CD14-positive monocyte (primary cell): ENCODE results near the gene EPHA4. TPM values are rescaled to one million over a fixed set of nuclear protein-coding genes. Genes with fewer than 3 reads are reported as not detected.

ENCODE experiments used
- DNase-seq, 3 donors: peaks; one replicate each; pipeline ENCODE4 v3.0.0-alpha.2; 2011 to 2022
- H2AFZ ChIP-seq: 2 replicates; pipeline ENCODE4 v1.6.0; 2012; ENCODE audit warnings: mild to moderate bottlenecking, low read depth, low read length, inconsistent platforms; ENCODE audit not compliant: insufficient read depth, poor library complexity, severe bottlenecking
- H3K27ac ChIP-seq, 2 donors: 1 replicate in 1 of 2; 2 replicates in 1 of 2; pipeline ENCODE4 v1.5.1; 2012 to 2013; ENCODE audit warnings: low read length in 2 of 2, control low read depth in 1 of 2, inconsistent platforms in 1 of 2, low read depth in 1 of 2, mild to moderate bottlenecking in 1 of 2
- H3K27me3 ChIP-seq, 2 donors: one replicate each; pipeline versions ENCODE4 v1.6.0 to v1.6.1; 2011 to 2013; ENCODE audit warnings: low read length in 2 of 2; ENCODE audit not compliant: control insufficient read depth in 2 of 2, insufficient read depth in 2 of 2
- H3K36me3 ChIP-seq, 2 donors: replicated peaks in 1 of 2; 1 replicate in 1 of 2; 2 replicates in 1 of 2; pipeline versions ENCODE4 v1.5.1 to v1.6.1; 2012 to 2013; ENCODE audit warnings: low read length in 2 of 2, control low read depth in 1 of 2, inconsistent platforms in 1 of 2, mild to moderate bottlenecking in 1 of 2; ENCODE audit not compliant: insufficient read depth in 2 of 2, control insufficient read depth in 1 of 2
- H3K4me1 ChIP-seq, 2 donors: 1 replicate in 1 of 2; 2 replicates in 1 of 2; pipeline versions ENCODE4 v1.5.1 to v1.6.1; 2012 to 2013; ENCODE audit warnings: low read length in 2 of 2, control low read depth in 1 of 2, inconsistent platforms in 1 of 2, mild to moderate bottlenecking in 1 of 2, moderate library complexity in 1 of 2; ENCODE audit not compliant: insufficient read depth in 2 of 2, control insufficient read depth in 1 of 2
- H3K4me2 ChIP-seq: replicated peaks from 2 replicates; pipeline ENCODE3; 2012; ENCODE audit warnings: low read length, moderate library complexity, mild to moderate bottlenecking; ENCODE audit not compliant: poor library complexity, severe bottlenecking; ENCODE audit errors: extremely low read depth
- H3K4me3 ChIP-seq, 3 experiments: fragments of 200-600 bp in 1 of 3; sonication (generic) in 1 of 3; replicated peaks in 1 of 3; 1 replicate in 2 of 3; 2 replicates in 1 of 3; pipeline ENCODE4 v1.5.1; 2011 to 2013; ENCODE audit warnings: low read length in 3 of 3, mild to moderate bottlenecking in 3 of 3, control low read depth in 2 of 3, low read depth in 2 of 3, inconsistent platforms in 1 of 3, moderate library complexity in 1 of 3
- H3K79me2 ChIP-seq: 2 replicates; pipeline ENCODE4 v1.6.0; 2012; ENCODE audit warnings: mild to moderate bottlenecking, control low read depth, inconsistent platforms, low read length, moderate library complexity; ENCODE audit not compliant: insufficient read depth
- H3K9ac ChIP-seq: 2 replicates; pipeline ENCODE4 v1.6.0; 2017; ENCODE audit warnings: low read length, mild to moderate bottlenecking; ENCODE audit not compliant: insufficient read depth, poor library complexity, severe bottlenecking
- H3K9me3 ChIP-seq, 2 donors: replicated peaks in 1 of 2; 1 replicate in 1 of 2; 2 replicates in 1 of 2; pipeline versions ENCODE4 v1.5.1 to v1.6.1; 2012 to 2013; ENCODE audit warnings: low read length in 2 of 2, control low read depth in 1 of 2; ENCODE audit not compliant: control insufficient read depth in 1 of 2, insufficient read depth in 1 of 2
- H4K20me1 ChIP-seq: 2 replicates; pipeline ENCODE4 v1.6.0; 2012; ENCODE audit warnings: mild to moderate bottlenecking, low read length, control low read depth, moderate library complexity; ENCODE audit not compliant: insufficient read depth
- H3K27ac Mint-ChIP-seq, 7 donors: one replicate each; pipeline ENCODE4 v1.8.0; 2020; ENCODE audit warnings: mild to moderate bottlenecking in 7 of 7, mixed read lengths in 7 of 7, moderate library complexity in 6 of 7, inconsistent platforms in 2 of 7
- H3K27me3 Mint-ChIP-seq, 3 donors: one replicate each; pipeline ENCODE4 v1.8.0; 2021 to 2022; ENCODE audit warnings: low read depth in 3 of 3, mild to moderate bottlenecking in 3 of 3, mixed read lengths in 3 of 3, moderate library complexity in 3 of 3, inconsistent platforms in 1 of 3
- H3K36me3 Mint-ChIP-seq, 2 donors: one replicate each; pipeline ENCODE4 v1.8.0; 2020; ENCODE audit warnings: mixed read lengths in 2 of 2, inconsistent platforms in 1 of 2, mild to moderate bottlenecking in 1 of 2
- H3K4me1 Mint-ChIP-seq: one replicate; pipeline ENCODE4 v1.8.0; 2020; ENCODE audit warnings: mild to moderate bottlenecking, mixed read lengths
- H3K4me3 Mint-ChIP-seq, 2 donors: one replicate each; pipeline ENCODE4 v1.8.0; 2020; ENCODE audit warnings: mild to moderate bottlenecking in 2 of 2, mixed read lengths in 2 of 2, moderate library complexity in 1 of 2
- H3K9me3 Mint-ChIP-seq, 7 donors: one replicate each; pipeline ENCODE4 v1.8.0; 2020 to 2022; ENCODE audit warnings: mixed read lengths in 7 of 7, mild to moderate bottlenecking in 6 of 7, moderate library complexity in 6 of 7, inconsistent platforms in 2 of 7
- CTCF ChIP-seq: fragments of 200-600 bp; IDR thresholded peaks from one replicate; pipeline ENCODE4 v1.8.0; 2022; ENCODE audit warnings: antibody characterized with exemption, mild to moderate bottlenecking
- WGBS: methylation state at CpG from one replicate; pipeline ENCODE4 v1.1.5; 2013; ENCODE audit warnings: missing lambda C conversion rate; ENCODE audit not compliant: insufficient coverage; 5-methylcytosine and 5-hydroxymethylcytosine counted together
- intact Hi-C, 2 donors: fragments of 100-400 bp; cut with micrococcal nuclease; formaldehyde crosslinking; loops; one replicate each; pipeline versions ENCODE4 v1.15.0 to v1.15.1; 2023
- polyA plus RNA-seq, 3 donors: library from polyadenylated mRNA; depleted of rRNA in 1 of 3; unstranded in 2 of 3; stranded (reverse) in 1 of 3; fragments of 300-500 nt in 2 of 3; fragments of >200 nt in 1 of 3; fragmentation: Illumina TruSeq in 2 of 3; gene quantifications; 1 replicate in 2 of 3; 2 replicates in 1 of 3; pipeline ENCODE4 v1.2.3, GENCODE V29; 2012 to 2021

EPHA4 gene
- polyA plus RNA-seq, 3 donors = 0.15 to 0.31 TPM; not detected in 1

GRCh38 chr2:221415789-221416188 is 156.3 kb downstream of the EPHA4 start:
- no peak for DNase-seq
- no peaks in the 10 kb centered on the region for H3K4me1 ChIP-seq
- WGBS = 100% methylated on average over 3 of the region's 5 CpGs
- H3K4me3 Mint-ChIP-seq = no peak overlapping the region
- H3K4me3 ChIP-seq = no peak overlapping the region
- TF ChIP-seq CTCF = no peak
- peaks cover 0 to 5% (median 0%) of the 10 kb centered on the region in 7 donors for H3K9me3 Mint-ChIP-seq
- H3K36me3 Mint-ChIP-seq = no peaks in the 10 kb centered on the region
- no peaks in the 10 kb centered on the region for H3K36me3 ChIP-seq
- H3K4me2 ChIP-seq = no peak overlapping the region
- H3K79me2 ChIP-seq = no peaks in the 10 kb centered on the region
- no peak overlapping the region for H2AFZ ChIP-seq
- H3K4me1 Mint-ChIP-seq = no peaks in the 10 kb centered on the region
- H4K20me1 ChIP-seq = no peaks in the 10 kb centered on the region
- H3K27me3 Mint-ChIP-seq = no peaks in the 10 kb centered on the region
- no peak overlapping the region for H3K9ac ChIP-seq
- H3K27me3 ChIP-seq = no peaks in the 10 kb centered on the region
- no peak overlapping the region for H3K27ac ChIP-seq
- no peak overlapping the region for H3K27ac Mint-ChIP-seq
- intact Hi-C loops = no loop called here
- H3K9me3 ChIP-seq = no peaks in the 10 kb centered on the region

- no peak for DNase-seq
- intact Hi-C loops = no loop called here
- no peaks in the 10 kb centered on the region for H4K20me1 ChIP-seq
- Mint-ChIP-seq H3K4me3 (no peak overlapping the region), H3K9me3 (peaks cover 0 to 11% (median 0%) of the 10 kb centered on the region in 7 donors), H3K27ac (no peak overlapping the region), H3K27me3 (peaks cover 0 to 1% (median 0%) of the 10 kb centered on the region in 3 donors), H3K4me1 (no peaks in the 10 kb centered on the region), H3K36me3 (no peaks in the 10 kb centered on the region)
- H3K9me3 ChIP-seq = no peaks in the 10 kb centered on the region
- H3K4me2 ChIP-seq = no peak overlapping the region
- H2AFZ ChIP-seq = no peak overlapping the region
- no peak overlapping the region for H3K9ac ChIP-seq
- no peaks in the 10 kb centered on the region for H3K27me3 ChIP-seq
- no peaks in the 10 kb centered on the region for H3K79me2 ChIP-seq
- no peaks in the 10 kb centered on the region for H3K36me3 ChIP-seq
- H3K4me1 ChIP-seq = no peaks in the 10 kb centered on the region
- no peak overlapping the region for H3K4me3 ChIP-seq
- no peak overlapping the region for H3K27ac ChIP-seq
- WGBS = no CpG with 5 or more reads among the region's 1 CpG
- no peak for TF ChIP-seq CTCF
Measured at GRCh38 chr2:221412978-221413377, 159.1 kb downstream of the EPHA4 start.
